Measurements from ENCODE around the gene PRCP. TPM values are rescaled to one million over a fixed set of nuclear protein-coding genes. Genes with fewer than 3 reads are reported as not detected.

PRCP gene
- total RNA-seq, 1 experiment from 2014 or later: 25.1 TPM

DNA sequence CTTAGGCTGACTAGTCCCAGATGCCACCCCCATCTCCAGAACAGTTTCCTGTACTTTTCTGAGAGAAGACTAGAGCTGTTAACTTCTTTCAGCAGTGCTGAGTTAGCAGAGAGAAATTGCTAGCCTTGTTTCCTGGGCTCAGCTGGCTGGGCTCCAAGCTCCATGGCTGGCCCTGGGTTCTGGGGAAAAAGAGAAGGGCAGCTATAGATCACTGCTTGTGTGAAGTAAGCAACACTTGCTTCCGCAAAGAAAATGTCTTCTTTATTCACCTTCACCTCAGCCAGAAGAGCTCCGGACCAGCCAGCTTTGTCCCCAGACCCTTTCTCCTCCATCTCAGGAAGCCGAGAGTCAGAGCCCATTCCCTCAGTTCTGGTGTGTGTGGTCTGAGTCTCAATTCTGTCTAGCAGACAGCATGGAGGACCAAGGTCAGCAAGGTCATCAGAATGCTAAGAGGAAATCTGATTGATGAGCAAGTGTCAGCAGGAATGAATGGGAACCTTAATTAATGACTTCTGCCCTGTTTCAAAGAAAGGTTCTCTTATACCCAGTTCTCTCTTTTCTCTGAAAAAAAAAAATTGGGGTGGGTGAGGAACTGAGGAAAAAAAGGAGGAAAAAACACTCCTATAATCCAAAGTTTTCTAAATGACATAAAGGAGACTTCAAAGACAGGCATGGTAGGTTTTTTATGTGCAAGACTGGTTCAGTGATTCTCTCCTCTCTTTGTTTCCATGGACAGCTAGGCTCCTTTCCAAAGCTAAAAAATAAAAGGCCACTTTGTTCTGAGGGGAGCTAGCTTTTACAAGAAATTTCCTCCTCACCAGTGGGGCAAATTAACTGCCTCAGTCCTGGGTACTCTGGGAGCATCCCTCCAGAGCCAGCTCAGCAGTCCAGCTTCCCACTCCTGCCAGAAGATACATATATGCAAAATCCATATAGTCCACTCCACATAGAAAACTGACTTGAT lies 103.0 kb downstream of the PRCP start:
- H3K27ac ChIP-seq (ENCODE audit: low read depth, low read length, poor library complexity, severe bottlenecking): no peak overlapping the region
- TF ChIP-seq, protein P1, sequence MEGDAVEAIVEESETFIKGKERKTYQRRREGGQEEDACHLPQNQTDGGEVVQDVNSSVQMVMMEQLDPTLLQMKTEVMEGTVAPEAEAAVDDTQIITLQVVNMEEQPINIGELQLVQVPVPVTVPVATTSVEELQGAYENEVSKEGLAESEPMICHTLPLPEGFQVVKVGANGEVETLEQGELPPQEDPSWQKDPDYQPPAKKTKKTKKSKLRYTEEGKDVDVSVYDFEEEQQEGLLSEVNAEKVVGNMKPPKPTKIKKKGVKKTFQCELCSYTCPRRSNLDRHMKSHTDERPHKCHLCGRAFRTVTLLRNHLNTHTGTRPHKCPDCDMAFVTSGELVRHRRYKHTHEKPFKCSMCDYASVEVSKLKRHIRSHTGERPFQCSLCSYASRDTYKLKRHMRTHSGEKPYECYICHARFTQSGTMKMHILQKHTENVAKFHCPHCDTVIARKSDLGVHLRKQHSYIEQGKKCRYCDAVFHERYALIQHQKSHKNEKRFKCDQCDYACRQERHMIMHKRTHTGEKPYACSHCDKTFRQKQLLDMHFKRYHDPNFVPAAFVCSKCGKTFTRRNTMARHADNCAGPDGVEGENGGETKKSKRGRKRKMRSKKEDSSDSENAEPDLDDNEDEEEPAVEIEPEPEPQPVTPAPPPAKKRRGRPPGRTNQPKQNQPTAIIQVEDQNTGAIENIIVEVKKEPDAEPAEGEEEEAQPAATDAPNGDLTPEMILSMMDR (conservative IDR thresholded peaks at IDR 0.05; ENCODE audit: low read depth, low read length): no peak
- TF ChIP-seq EZH2 (IDR thresholded peaks at IDR 0.05; ENCODE audit: borderline replicate concordance, low read depth, low read length, poor library complexity, severe bottlenecking): no peak
- peaks cover 7% of the 10 kb centered on the region for H3K4me1 ChIP-seq (ENCODE audit: insufficient read depth, low read length, poor library complexity, severe bottlenecking)
- CTCF ChIA-PET: no interaction called here
- POLR2A ChIA-PET (ENCODE audit: low non-redundant PET): no interaction called here
- no peaks in the 10 kb centered on the region for H3K9me3 ChIP-seq (ENCODE audit: low read depth, low read length, poor library complexity, severe bottlenecking)
- no TSS peak for BruUV-seq (replicated peaks)
- no peaks in the 10 kb centered on the region for H3K36me3 ChIP-seq (ENCODE audit: insufficient read depth, low read length, poor library complexity, severe bottlenecking)
- peak; percentile 28 for DNase-seq (ENCODE audit: low spot score)
- intact Hi-C loops (cut with micrococcal nuclease; ENCODE audit: unreplicated experiment): no loop called here
- H3K27me3 ChIP-seq (replicated peaks; ENCODE audit: insufficient read depth, low read depth, low read length, poor library complexity): no peaks in the 10 kb centered on the region
- H3K4me3 ChIP-seq (ENCODE audit: low read depth, low read length, poor library complexity, severe bottlenecking): no peak overlapping the region

DNA sequence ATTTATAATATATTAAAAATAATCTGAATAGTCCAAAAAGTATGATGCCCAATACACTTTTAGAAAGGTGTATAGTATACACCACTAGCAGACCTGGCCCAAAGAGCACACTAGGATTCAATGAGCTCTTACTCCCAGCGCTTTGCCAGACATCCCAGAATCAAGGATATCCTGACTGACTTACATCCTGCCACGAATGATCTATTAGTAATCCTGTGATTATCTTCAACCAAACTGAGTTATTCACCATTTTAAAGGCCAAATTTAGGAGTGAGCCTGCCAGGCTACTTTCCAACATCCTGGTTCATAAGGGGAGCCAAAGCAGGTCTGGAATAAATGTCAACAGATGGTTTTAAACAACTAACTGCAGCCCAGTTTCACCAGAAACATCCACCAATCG lies 105.7 kb downstream of the PRCP start:
- no peaks in the 10 kb centered on the region for H3K9me3 ChIP-seq (ENCODE audit: low read depth, low read length, poor library complexity, severe bottlenecking)
- ChIA-PET CTCF (no interaction called here), POLR2A (ENCODE audit: low non-redundant PET) (no interaction called here)
- no peak for TF ChIP-seq EZH2 (IDR thresholded peaks at IDR 0.05; ENCODE audit: borderline replicate concordance, low read depth, low read length, poor library complexity, severe bottlenecking)
- TF ChIP-seq, protein P1 (conservative IDR thresholded peaks at IDR 0.05; ENCODE audit: low read depth, low read length): no peak
- DNase-seq (ENCODE audit: low spot score): no peak
- no peaks in the 10 kb centered on the region for H3K36me3 ChIP-seq (ENCODE audit: insufficient read depth, low read length, poor library complexity, severe bottlenecking)
- H3K27ac ChIP-seq (ENCODE audit: low read depth, low read length, poor library complexity, severe bottlenecking): no peak overlapping the region
- no peaks in the 10 kb centered on the region for H3K27me3 ChIP-seq (replicated peaks; ENCODE audit: insufficient read depth, low read depth, low read length, poor library complexity)
- BruUV-seq (replicated peaks): no TSS peak
- H3K4me3 ChIP-seq (ENCODE audit: low read depth, low read length, poor library complexity, severe bottlenecking): no peak overlapping the region
- peaks cover 7% of the 10 kb centered on the region for H3K4me1 ChIP-seq (ENCODE audit: insufficient read depth, low read length, poor library complexity, severe bottlenecking)
- intact Hi-C loops (cut with micrococcal nuclease; ENCODE audit: unreplicated experiment): no loop called here

DNA sequence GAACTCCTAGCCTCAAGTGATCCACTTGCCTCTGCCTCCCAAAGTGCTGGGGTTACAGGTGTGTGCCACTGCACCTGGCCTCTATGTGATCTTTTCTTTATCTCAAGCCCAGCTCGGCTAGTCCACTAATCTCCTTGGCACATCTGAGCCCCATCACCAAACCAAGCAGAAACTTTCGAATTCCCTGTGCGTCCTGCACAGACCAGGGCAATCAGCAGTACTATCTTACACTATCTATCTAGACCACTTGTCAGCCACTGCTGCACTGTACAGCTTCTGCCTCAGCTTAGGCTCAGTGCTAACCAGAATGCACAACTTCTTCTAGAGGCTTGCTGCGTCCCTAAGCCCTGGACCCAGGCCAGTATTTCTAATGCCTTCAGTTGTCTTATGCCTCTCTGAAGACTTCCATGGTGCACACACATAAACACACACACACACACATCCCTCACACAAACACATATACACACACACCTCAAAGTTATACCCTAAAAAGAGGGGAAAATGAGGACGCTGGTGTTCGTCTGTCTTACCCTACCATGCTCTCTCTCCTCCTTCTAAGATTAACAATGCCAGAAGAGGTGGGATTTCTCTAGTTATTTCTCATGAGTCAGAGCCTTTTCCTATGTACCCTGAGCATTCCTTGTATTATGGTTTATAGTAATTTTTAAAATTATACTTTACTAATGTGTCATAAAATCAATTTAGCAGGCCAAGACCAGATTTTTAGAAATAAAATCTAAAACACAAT lies 107.2 kb downstream of the PRCP start:
- DNase-seq (ENCODE audit: low spot score): no peak
- intact Hi-C loops (cut with micrococcal nuclease; ENCODE audit: unreplicated experiment): no loop called here
- Histone ChIP-seq H3K9me3 (ENCODE audit: low read depth, low read length, poor library complexity, severe bottlenecking) (no peaks in the 10 kb centered on the region), H3K4me3 (ENCODE audit: low read depth, low read length, poor library complexity, severe bottlenecking) (no peak overlapping the region), H3K4me1 (ENCODE audit: insufficient read depth, low read length, poor library complexity, severe bottlenecking) (peaks cover 7% of the 10 kb centered on the region), H3K27ac (ENCODE audit: low read depth, low read length, poor library complexity, severe bottlenecking) (no peak overlapping the region), H3K36me3 (ENCODE audit: insufficient read depth, low read length, poor library complexity, severe bottlenecking) (no peaks in the 10 kb centered on the region), H3K27me3 (replicated peaks; ENCODE audit: insufficient read depth, low read depth, low read length, poor library complexity) (no peaks in the 10 kb centered on the region)
- ChIA-PET CTCF (no interaction called here), POLR2A (ENCODE audit: low non-redundant PET) (no interaction called here)
- TF ChIP-seq, protein P1 (conservative IDR thresholded peaks at IDR 0.05; ENCODE audit: low read depth, low read length): no peak
- no peak for TF ChIP-seq EZH2 (IDR thresholded peaks at IDR 0.05; ENCODE audit: borderline replicate concordance, low read depth, low read length, poor library complexity, severe bottlenecking)
- no TSS peak for BruUV-seq (replicated peaks)
